ENCODE results near the gene AP1S3. TPM values are rescaled to one million over a fixed set of nuclear protein-coding genes. Genes with fewer than 3 reads are reported as not detected.
A peak's percentile ranks its signal among the peaks of the same experiment; 100 is the strongest.

The AP1S3 gene
- total RNA-seq, 1 experiment from 2014 or later = 17.4 TPM

DNA sequence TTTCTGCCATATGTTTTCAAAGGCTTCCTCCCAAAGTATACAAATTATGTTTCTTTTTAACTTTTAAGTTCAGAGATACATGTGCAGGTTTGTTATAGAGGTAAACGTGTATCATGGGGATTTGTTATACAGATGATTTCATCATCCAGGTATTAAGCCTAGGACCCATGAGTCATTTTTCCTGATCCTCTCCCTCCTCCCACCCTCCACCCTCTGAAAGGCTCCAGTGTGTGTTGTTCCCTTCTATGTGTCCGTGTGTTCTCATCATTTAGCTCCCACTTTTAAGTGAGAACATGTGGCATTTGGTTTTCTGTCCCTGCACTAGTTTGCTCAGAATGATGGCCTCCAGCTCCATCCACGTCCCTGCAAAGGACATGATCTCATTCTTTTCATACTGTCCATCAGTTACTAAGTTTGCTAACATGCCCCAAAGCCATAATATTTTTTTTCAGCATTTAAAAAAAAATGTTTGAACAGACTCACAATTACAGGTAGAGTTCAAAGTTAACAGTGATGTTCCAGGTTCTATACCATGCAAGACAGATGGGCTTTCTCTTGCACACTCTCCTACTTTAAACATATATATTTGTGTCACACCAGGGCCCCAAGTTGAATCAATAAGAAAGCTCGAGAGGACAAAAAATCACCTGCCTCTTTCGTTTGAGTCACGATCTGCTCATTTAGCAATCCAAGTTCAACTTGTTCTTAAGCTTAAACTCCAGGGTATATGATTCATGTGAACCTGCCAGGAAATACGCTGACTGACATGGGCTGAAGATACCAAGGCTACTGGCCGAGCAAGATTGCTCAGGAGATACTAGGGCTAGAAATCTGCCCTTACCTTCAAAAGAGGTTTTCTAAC lies 77.6 kb downstream of the AP1S3 start:
- no peak overlapping the region for H3K4me3 Mint-ChIP-seq
- ChIA-PET POLR2A (no interaction called here), CTCF (no interaction called here)
- no peak for ATAC-seq
- no peaks in the 10 kb centered on the region for H3K9me3 Mint-ChIP-seq
- H3K4me1 Mint-ChIP-seq = no peaks in the 10 kb centered on the region
- TF ChIP-seq GABPB1 (CRISPR knock-in tag; IDR thresholded peaks at IDR 0.05) (peak; percentile 87), RORB (CRISPR knock-in tag; IDR thresholded peaks at IDR 0.05) (no peak)
- TF ChIP-seq, protein P1, sequence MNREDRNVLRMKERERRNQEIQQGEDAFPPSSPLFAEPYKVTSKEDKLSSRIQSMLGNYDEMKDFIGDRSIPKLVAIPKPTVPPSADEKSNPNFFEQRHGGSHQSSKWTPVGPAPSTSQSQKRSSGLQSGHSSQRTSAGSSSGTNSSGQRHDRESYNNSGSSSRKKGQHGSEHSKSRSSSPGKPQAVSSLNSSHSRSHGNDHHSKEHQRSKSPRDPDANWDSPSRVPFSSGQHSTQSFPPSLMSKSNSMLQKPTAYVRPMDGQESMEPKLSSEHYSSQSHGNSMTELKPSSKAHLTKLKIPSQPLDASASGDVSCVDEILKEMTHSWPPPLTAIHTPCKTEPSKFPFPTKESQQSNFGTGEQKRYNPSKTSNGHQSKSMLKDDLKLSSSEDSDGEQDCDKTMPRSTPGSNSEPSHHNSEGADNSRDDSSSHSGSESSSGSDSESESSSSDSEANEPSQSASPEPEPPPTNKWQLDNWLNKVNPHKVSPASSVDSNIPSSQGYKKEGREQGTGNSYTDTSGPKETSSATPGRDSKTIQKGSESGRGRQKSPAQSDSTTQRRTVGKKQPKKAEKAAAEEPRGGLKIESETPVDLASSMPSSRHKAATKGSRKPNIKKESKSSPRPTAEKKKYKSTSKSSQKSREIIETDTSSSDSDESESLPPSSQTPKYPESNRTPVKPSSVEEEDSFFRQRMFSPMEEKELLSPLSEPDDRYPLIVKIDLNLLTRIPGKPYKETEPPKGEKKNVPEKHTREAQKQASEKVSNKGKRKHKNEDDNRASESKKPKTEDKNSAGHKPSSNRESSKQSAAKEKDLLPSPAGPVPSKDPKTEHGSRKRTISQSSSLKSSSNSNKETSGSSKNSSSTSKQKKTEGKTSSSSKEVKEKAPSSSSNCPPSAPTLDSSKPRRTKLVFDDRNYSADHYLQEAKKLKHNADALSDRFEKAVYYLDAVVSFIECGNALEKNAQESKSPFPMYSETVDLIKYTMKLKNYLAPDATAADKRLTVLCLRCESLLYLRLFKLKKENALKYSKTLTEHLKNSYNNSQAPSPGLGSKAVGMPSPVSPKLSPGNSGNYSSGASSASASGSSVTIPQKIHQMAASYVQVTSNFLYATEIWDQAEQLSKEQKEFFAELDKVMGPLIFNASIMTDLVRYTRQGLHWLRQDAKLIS (CRISPR knock-in tag; IDR thresholded peaks at IDR 0.05; ENCODE audit: borderline replicate concordance) = no peak
- H3K36me3 Mint-ChIP-seq = no peaks in the 10 kb centered on the region
- DNase-seq (ENCODE audit: low spot score) = no peak
- H3K27ac Mint-ChIP-seq = no peak overlapping the region
- no peaks in the 10 kb centered on the region; the same call in 1 of the 2 replicates for H3K27me3 Mint-ChIP-seq (ENCODE audit: low read depth)

DNA sequence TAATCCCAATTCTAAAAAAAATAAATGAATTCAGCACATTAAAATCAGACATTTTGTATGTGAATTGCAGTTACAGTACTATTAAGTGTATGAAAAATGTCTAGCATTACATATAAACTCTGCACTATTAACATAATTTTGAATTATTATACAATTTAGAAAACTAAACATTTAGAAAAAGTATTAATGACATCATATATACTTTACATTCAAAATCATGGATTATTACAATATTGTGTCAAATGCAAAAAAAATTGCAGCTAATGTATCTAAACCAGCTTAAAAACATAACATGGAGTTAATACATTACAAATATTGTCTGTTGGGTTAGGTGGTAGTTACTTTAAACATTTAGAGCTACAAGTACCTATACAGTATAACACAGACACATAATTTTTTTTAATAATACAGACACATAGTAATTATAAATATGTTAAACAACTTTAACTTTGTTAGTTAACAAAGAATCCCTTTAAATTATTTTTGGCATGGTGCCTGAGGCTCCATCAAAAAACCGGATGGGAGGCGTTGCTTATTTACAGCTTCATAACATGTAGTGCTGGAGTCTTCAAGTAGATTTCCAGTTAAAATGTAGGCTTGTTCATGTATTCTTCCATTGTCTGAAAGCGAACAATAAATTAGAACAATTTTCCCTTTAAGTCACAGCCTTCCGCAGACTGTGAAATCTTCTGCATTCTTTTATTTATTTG lies 79.1 kb downstream of the AP1S3 start:
- Mint-ChIP-seq H3K27ac (no peak overlapping the region), H3K4me3 (no peak overlapping the region), H3K9me3 (no peaks in the 10 kb centered on the region), H3K27me3 (ENCODE audit: low read depth) (no peaks in the 10 kb centered on the region; the same call in 1 of the 2 replicates), H3K36me3 (no peaks in the 10 kb centered on the region), H3K4me1 (no peaks in the 10 kb centered on the region)
- TF ChIP-seq ZNF138 (CRISPR knock-in tag; conservative IDR thresholded peaks at IDR 0.05) = no peak
- TF ChIP-seq GRHL2 (CRISPR knock-in tag; IDR thresholded peaks at IDR 0.05; ENCODE audit: insufficient replicate concordance, severe bottlenecking) = no peak
- TF ChIP-seq IRF2 (CRISPR knock-in tag; IDR thresholded peaks at IDR 0.05; ENCODE audit: borderline replicate concordance, low read depth) = no peak
- TF ChIP-seq, protein P2, sequence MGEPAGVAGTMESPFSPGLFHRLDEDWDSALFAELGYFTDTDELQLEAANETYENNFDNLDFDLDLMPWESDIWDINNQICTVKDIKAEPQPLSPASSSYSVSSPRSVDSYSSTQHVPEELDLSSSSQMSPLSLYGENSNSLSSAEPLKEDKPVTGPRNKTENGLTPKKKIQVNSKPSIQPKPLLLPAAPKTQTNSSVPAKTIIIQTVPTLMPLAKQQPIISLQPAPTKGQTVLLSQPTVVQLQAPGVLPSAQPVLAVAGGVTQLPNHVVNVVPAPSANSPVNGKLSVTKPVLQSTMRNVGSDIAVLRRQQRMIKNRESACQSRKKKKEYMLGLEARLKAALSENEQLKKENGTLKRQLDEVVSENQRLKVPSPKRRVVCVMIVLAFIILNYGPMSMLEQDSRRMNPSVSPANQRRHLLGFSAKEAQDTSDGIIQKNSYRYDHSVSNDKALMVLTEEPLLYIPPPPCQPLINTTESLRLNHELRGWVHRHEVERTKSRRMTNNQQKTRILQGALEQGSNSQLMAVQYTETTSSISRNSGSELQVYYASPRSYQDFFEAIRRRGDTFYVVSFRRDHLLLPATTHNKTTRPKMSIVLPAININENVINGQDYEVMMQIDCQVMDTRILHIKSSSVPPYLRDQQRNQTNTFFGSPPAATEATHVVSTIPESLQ (CRISPR knock-in tag; IDR thresholded peaks at IDR 0.05) = no peak
- no peak for TF ChIP-seq SP1 (CRISPR knock-in tag; conservative IDR thresholded peaks at IDR 0.05)
- TF ChIP-seq SMAD4 (CRISPR knock-in tag; IDR thresholded peaks at IDR 0.05) = no peak
- POLR2A ChIA-PET = interaction anchor here (0.6 kb wide), 1 partner anchor 9 kb away, joined by 3 read pairs; no protein-coding TSS in a partner anchor
- ATAC-seq (no peak), DNase-seq (ENCODE audit: low spot score) (no peak)
- CTCF ChIA-PET = interaction anchor here (0.5 to 0.9 kb wide), 2 partner anchors 10 to 102 kb away, joined by 3 to 4 read pairs; no protein-coding TSS in a partner anchor

DNA sequence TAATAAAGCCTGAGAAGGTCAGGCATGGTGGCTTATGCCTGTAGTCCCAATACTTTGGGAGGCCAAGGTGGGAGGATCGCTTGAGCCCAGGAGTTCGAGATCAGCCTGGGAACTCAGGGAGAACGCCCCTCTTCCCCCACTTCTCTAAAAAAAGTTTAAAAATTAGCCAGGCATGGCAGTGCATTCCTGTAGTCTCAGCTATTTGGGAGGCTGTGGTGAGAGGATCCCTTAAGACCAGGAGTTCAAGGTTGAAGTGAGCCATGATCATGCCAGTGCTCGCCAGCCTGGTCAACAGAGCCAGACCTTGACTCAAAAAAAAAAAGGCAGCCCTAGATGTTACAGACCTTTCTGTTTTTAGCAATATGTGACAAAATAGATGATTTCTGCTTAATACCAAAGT lies 83.4 kb downstream of the AP1S3 start:
- no peaks in the 10 kb centered on the region for H3K4me1 Mint-ChIP-seq
- no peak overlapping the region for H3K27ac Mint-ChIP-seq
- H3K9me3 Mint-ChIP-seq = no peaks in the 10 kb centered on the region
- no peak for ATAC-seq
- CTCF ChIA-PET = interaction anchor here (0.9 to 1.4 kb wide), 2 partner anchors 44 to 106 kb away, joined by 3 to 4 read pairs; no protein-coding TSS in a partner anchor
- no peaks in the 10 kb centered on the region for H3K27me3 Mint-ChIP-seq (ENCODE audit: low read depth)
- H3K4me3 Mint-ChIP-seq = no peak overlapping the region
- TF ChIP-seq, protein P3, sequence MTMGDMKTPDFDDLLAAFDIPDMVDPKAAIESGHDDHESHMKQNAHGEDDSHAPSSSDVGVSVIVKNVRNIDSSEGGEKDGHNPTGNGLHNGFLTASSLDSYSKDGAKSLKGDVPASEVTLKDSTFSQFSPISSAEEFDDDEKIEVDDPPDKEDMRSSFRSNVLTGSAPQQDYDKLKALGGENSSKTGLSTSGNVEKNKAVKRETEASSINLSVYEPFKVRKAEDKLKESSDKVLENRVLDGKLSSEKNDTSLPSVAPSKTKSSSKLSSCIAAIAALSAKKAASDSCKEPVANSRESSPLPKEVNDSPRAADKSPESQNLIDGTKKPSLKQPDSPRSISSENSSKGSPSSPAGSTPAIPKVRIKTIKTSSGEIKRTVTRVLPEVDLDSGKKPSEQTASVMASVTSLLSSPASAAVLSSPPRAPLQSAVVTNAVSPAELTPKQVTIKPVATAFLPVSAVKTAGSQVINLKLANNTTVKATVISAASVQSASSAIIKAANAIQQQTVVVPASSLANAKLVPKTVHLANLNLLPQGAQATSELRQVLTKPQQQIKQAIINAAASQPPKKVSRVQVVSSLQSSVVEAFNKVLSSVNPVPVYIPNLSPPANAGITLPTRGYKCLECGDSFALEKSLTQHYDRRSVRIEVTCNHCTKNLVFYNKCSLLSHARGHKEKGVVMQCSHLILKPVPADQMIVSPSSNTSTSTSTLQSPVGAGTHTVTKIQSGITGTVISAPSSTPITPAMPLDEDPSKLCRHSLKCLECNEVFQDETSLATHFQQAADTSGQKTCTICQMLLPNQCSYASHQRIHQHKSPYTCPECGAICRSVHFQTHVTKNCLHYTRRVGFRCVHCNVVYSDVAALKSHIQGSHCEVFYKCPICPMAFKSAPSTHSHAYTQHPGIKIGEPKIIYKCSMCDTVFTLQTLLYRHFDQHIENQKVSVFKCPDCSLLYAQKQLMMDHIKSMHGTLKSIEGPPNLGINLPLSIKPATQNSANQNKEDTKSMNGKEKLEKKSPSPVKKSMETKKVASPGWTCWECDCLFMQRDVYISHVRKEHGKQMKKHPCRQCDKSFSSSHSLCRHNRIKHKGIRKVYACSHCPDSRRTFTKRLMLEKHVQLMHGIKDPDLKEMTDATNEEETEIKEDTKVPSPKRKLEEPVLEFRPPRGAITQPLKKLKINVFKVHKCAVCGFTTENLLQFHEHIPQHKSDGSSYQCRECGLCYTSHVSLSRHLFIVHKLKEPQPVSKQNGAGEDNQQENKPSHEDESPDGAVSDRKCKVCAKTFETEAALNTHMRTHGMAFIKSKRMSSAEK (CRISPR knock-in tag; IDR thresholded peaks at IDR 0.05; ENCODE audit: borderline replicate concordance) = no peak
- no peak for TF ChIP-seq JAZF1 (CRISPR knock-in tag; IDR thresholded peaks at IDR 0.05)
- no peak for TF ChIP-seq JUN (CRISPR knock-in tag; IDR thresholded peaks at IDR 0.05)
- no peak for TF ChIP-seq ZNF232 (CRISPR knock-in tag; IDR thresholded peaks at IDR 0.05)
- no peak for TF ChIP-seq ZBTB21 (CRISPR knock-in tag; IDR thresholded peaks at IDR 0.05; ENCODE audit: borderline replicate concordance)
- TF ChIP-seq, protein P4, sequence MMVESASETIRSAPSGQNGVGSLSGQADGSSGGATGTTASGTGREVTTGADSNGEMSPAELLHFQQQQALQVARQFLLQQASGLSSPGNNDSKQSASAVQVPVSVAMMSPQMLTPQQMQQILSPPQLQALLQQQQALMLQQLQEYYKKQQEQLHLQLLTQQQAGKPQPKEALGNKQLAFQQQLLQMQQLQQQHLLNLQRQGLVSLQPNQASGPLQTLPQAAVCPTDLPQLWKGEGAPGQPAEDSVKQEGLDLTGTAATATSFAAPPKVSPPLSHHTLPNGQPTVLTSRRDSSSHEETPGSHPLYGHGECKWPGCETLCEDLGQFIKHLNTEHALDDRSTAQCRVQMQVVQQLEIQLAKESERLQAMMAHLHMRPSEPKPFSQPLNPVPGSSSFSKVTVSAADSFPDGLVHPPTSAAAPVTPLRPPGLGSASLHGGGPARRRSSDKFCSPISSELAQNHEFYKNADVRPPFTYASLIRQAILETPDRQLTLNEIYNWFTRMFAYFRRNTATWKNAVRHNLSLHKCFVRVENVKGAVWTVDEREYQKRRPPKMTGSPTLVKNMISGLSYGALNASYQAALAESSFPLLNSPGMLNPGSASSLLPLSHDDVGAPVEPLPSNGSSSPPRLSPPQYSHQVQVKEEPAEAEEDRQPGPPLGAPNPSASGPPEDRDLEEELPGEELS (CRISPR knock-in tag; IDR thresholded peaks at IDR 0.05) = no peak
- TF ChIP-seq TEAD1 (CRISPR knock-in tag; IDR thresholded peaks at IDR 0.05) = no peak
- DNase-seq (ENCODE audit: low spot score) = no peak
- H3K36me3 Mint-ChIP-seq = no peaks in the 10 kb centered on the region
- POLR2A ChIA-PET = no interaction called here
